Activated naive CD4-positive, alpha-beta T cell treated with anti-CD3 and anti-CD28 coated beads, Interleukin-2, amount 10 ng/mL, durations not matched to agents 7 days and 5 days (primary cell): Measurements from ENCODE around the gene OR52B6.
A peak's percentile ranks its signal among the peaks of the same experiment; 100 is the strongest.
"Not testable (repeated sequence)": the region's sequence is repeated elsewhere in the genome, so short reads cannot be mapped to it uniquely, and the experiment has no call there.

ENCODE experiments used
- CTCF ChIA-PET: fragments of 350-600 bp; sonication (Branson Sonifier 250); formaldehyde crosslinking; loops from one replicate; lab custom pipeline; 2021; ENCODE audit warnings: antibody characterized with exemption; lab: Charles Lee
- DNase-seq: peaks from one replicate; pipeline ENCODE4 v3.0.0-alpha.2; 2020
- H3K27ac Mint-ChIP-seq: one replicate; pipeline ENCODE4 v1.8.0; 2021; ENCODE audit warnings: mild to moderate bottlenecking, moderate library complexity, mixed read lengths
- H3K27me3 Mint-ChIP-seq: one replicate; pipeline ENCODE4 v1.8.0; 2021; ENCODE audit warnings: mild to moderate bottlenecking, mixed read lengths
- H3K36me3 Mint-ChIP-seq: one replicate; pipeline ENCODE4 v1.8.0; 2021; ENCODE audit warnings: mixed read lengths
- H3K4me1 Mint-ChIP-seq: one replicate; pipeline ENCODE4 v1.8.0; 2021; ENCODE audit warnings: mixed read lengths
- H3K4me3 Mint-ChIP-seq: one replicate; pipeline ENCODE4 v1.8.0; 2021; ENCODE audit warnings: mild to moderate bottlenecking, moderate library complexity, mixed read lengths
- H3K9me3 Mint-ChIP-seq: one replicate; pipeline ENCODE4 v1.8.0; 2021; ENCODE audit warnings: mixed read lengths

The OR52B6 gene

GRCh38 chr11:5575152-5575551 is 5.5 kb upstream of the OR52B6 start:
- Mint-ChIP-seq H3K27ac (no peak overlapping the region), H3K9me3 (no peaks in the 10 kb centered on the region), H3K4me1 (no peaks in the 10 kb centered on the region), H3K4me3 (no peak overlapping the region), H3K36me3 (no peaks in the 10 kb centered on the region), H3K27me3 (no peaks in the 10 kb centered on the region)
- no peak for DNase-seq
- CTCF ChIA-PET, result no interaction called here

GRCh38 chr11:5577101-5577500 is 3.6 kb upstream of the OR52B6 start:
- CTCF ChIA-PET, result no interaction called here
- Mint-ChIP-seq H3K36me3 (no peaks in the 10 kb centered on the region), H3K4me1 (no peaks in the 10 kb centered on the region), H3K9me3 (no peaks in the 10 kb centered on the region), H3K27ac (no peak overlapping the region), H3K4me3 (no peak overlapping the region), H3K27me3 (no peaks in the 10 kb centered on the region)
- DNase-seq, result no peak

DNA sequence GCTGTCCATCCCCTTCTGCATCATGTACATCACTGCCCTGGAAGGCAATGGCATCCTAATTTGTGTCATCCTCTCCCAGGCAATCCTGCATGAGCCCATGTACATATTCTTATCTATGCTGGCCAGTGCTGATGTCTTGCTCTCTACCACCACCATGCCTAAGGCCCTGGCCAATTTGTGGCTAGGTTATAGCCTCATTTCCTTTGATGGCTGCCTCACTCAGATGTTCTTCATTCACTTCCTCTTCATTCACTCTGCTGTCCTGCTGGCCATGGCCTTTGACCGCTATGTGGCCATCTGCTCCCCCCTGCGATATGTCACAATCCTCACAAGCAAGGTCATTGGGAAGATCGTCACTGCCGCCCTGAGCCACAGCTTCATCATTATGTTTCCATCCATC is 337 bp downstream of the OR52B6 start:
- H3K36me3 Mint-ChIP-seq, result no peaks in the 10 kb centered on the region
- H3K27me3 Mint-ChIP-seq, result no peaks in the 10 kb centered on the region
- H3K27ac Mint-ChIP-seq, result no peak overlapping the region
- H3K4me1 Mint-ChIP-seq, result no peaks in the 10 kb centered on the region
- no peaks in the 10 kb centered on the region for H3K9me3 Mint-ChIP-seq
- no peak overlapping the region for H3K4me3 Mint-ChIP-seq
- DNase-seq, result no peak
- CTCF ChIA-PET, result no interaction called here

GRCh38 chr11:5584458-5584857 is 3.8 kb downstream of the OR52B6 start:
- H3K27me3 Mint-ChIP-seq, CTCF ChIA-PET, H3K36me3 Mint-ChIP-seq, H3K9me3 Mint-ChIP-seq, H3K4me1 Mint-ChIP-seq, H3K27ac Mint-ChIP-seq, H3K4me3 Mint-ChIP-seq, DNase-seq: not testable (repeated sequence)

DNA sequence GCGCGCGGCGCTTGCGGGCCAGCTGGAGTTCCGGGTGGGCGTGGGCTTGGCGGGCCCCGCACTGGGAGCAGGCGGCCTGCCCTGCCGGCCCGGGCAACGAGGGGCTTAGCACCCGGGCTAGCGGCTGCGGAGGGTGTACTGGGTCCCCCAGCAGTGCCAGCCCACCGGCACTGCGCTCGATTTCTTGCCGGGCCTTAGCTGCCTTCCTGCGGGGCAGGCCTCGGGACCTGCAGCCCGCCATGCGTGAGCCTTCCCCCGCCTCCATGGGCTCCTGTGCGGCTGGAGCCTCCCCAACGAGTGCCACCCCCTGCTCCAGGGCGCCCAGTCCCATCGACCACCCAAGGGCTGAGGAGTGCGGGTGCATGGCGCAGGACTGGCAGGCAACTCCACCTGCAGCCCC is 9.2 kb downstream of the OR52B6 start:
- CTCF ChIA-PET, H3K36me3 Mint-ChIP-seq, H3K4me3 Mint-ChIP-seq, H3K9me3 Mint-ChIP-seq, H3K4me1 Mint-ChIP-seq, H3K27me3 Mint-ChIP-seq, H3K27ac Mint-ChIP-seq, DNase-seq: not testable (repeated sequence)

GRCh38 chr11:5591613-5592012 is 10.9 kb downstream of the OR52B6 start:
- Mint-ChIP-seq H3K4me1 (peaks cover 6% of the 10 kb centered on the region), H3K36me3 (no peaks in the 10 kb centered on the region), H3K4me3 (no peak overlapping the region), H3K9me3 (no peaks in the 10 kb centered on the region), H3K27me3 (peaks cover 9% of the 10 kb centered on the region), H3K27ac (no peak overlapping the region)
- DNase-seq, result no peak
- CTCF ChIA-PET, result no interaction called here

DNA sequence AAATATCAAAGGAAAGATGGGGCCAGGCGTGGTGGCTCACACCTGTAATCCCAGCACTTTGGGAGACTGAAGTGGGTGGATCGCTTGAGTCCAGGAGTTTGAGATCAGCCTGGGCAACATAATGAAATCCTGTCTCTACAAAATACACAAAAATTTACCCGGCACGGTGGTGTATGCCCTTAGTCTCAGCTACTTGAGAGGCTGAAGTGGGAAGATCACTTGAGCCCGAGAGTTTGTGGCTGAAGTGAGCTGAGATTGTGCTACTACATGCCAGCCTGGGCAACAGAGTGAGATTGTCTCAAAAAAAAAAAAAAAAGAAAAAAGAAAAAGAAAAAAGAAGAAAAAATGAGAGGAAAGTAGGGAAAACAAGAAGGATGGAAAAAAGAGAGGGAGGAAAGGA is 11.9 kb downstream of the OR52B6 start:
- Mint-ChIP-seq H3K4me1 (peaks cover 14% of the 10 kb centered on the region), H3K4me3 (no peak overlapping the region), H3K27ac (no peak overlapping the region), H3K9me3 (no peaks in the 10 kb centered on the region), H3K36me3 (no peaks in the 10 kb centered on the region), H3K27me3 (peaks cover 12% of the 10 kb centered on the region)
- DNase-seq, result no peak
- CTCF ChIA-PET, result no interaction called here

DNA sequence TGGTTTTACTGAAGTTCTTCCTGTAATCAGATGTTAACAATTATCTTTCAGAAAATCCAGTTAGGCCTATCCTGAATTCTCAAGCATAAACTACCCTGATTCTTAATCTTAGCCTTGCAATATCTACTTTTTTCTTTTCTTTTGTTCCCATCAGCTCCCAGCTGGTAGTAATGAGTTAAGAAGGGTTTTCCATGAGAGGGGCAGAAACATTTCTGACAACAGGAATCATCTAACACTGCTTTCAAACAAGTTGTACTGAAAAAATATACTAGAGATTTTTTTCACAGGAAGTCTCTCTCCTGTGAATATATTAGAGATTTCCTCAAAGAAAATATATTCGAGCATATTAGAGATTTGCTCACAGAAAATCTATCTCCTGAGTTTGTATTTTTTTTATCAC is 12.5 kb downstream of the OR52B6 start:
- H3K27me3 Mint-ChIP-seq, result peaks cover 12% of the 10 kb centered on the region
- CTCF ChIA-PET, result no interaction called here
- H3K4me1 Mint-ChIP-seq, result peaks cover 15% of the 10 kb centered on the region
- H3K27ac Mint-ChIP-seq, result no peak overlapping the region
- no peaks in the 10 kb centered on the region for H3K36me3 Mint-ChIP-seq
- no peak for DNase-seq
- H3K9me3 Mint-ChIP-seq, result no peaks in the 10 kb centered on the region
- no peak overlapping the region for H3K4me3 Mint-ChIP-seq

- peak; percentile 31 for DNase-seq
- Mint-ChIP-seq H3K27me3 (peaks cover 12% of the 10 kb centered on the region), H3K4me3 (peak within 1 kb of the TSS; percentile 74), H3K4me1 (peaks cover 15% of the 10 kb centered on the region), H3K36me3 (no peaks in the 10 kb centered on the region), H3K27ac (no peak within 1 kb of the TSS), H3K9me3 (no peaks in the 10 kb centered on the region)
- CTCF ChIA-PET, result interaction anchor here (1.0 to 2.1 kb wide), 2 partner anchors 93 to 212 kb away, joined by 4 to 5 read pairs; partner anchors contain the start of genes OR52N2 and TRIM22
Observed at GRCh38 chr11:5596607-5597201, 16.0 kb downstream of the OR52B6 start, which contains the start of gene TRIM6. Gene TRIM6 (plus strand): TSS chr11:5596637. CDS start chr11:5596898, 261 bp downstream.

DNA sequence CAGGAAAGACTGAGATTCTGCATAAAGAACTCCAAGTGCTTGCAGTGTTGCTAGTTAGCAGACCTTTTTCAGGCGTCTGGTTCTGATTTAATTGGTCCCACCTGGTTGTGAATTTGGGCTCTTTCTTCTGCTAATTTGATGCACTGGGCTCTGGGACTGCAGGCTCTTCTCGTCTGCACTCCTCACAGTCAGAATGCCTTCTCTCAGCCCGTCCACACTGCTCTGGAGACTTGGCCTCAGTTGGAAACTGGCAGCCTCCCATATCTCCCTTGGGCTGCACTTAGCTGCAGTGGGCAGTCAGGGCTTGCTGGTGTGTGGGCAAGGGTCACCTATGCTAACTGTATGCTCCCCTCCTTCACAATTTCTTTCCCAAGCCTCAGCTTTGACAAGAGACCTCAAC is 17.3 kb downstream of the OR52B6 start:
- Mint-ChIP-seq H3K4me1 (peaks cover 15% of the 10 kb centered on the region), H3K9me3 (no peaks in the 10 kb centered on the region), H3K36me3 (no peaks in the 10 kb centered on the region), H3K27ac (no peak overlapping the region), H3K27me3 (peaks cover 12% of the 10 kb centered on the region), H3K4me3 (no peak overlapping the region)
- no peak for DNase-seq
- CTCF ChIA-PET, result interaction anchor here (0.9 to 2.1 kb wide), 4 partner anchors 41 to 211 kb away, joined by 3 to 6 read pairs (median 4); partner anchors contain the start of genes OR52N2, TRIM22 and TRIM5

- Mint-ChIP-seq H3K9me3 (no peaks in the 10 kb centered on the region), H3K4me1 (peaks cover 15% of the 10 kb centered on the region), H3K36me3 (no peaks in the 10 kb centered on the region), H3K27me3 (peaks cover 12% of the 10 kb centered on the region), H3K4me3 (no peak overlapping the region), H3K27ac (no peak overlapping the region)
- CTCF ChIA-PET, result interaction anchor here (0.6 to 1.4 kb wide), 8 partner anchors 9 to 714 kb away, joined by 3 to 6 read pairs (median 4); no protein-coding TSS in a partner anchor
- peak; percentile 74 for DNase-seq
Observed at GRCh38 chr11:5600374-5600851, 19.7 kb downstream of the OR52B6 start.

DNA sequence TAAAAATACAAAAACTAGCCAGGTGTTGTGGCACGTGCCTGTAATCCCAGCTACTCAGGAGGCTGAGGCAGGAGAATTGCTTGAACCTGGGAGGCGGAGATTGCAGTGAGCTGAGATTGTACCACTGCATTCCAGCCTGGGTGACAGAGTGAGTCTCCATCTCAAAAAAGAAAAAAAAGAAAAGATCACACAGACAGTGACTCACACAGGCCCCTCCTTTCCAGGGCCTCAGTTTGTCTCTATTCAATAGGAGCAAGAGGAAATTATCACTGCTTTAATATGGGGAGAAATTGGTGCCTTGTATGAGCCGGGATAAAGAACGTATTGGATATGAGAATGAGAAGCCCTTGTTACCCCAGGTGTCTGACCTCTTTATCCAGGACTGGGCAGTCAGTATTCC is 22.1 kb downstream of the OR52B6 start:
- not testable (repeated sequence) for H3K4me3 Mint-ChIP-seq, H3K9me3 Mint-ChIP-seq, DNase-seq, H3K4me1 Mint-ChIP-seq, H3K36me3 Mint-ChIP-seq, H3K27ac Mint-ChIP-seq, H3K27me3 Mint-ChIP-seq
- CTCF ChIA-PET, result interaction anchor here (1.3 to 1.9 kb wide), 2 partner anchors 11 to 82 kb away, joined by 3 to 7 read pairs; partner anchors contain the start of gene TRIM5

DNA sequence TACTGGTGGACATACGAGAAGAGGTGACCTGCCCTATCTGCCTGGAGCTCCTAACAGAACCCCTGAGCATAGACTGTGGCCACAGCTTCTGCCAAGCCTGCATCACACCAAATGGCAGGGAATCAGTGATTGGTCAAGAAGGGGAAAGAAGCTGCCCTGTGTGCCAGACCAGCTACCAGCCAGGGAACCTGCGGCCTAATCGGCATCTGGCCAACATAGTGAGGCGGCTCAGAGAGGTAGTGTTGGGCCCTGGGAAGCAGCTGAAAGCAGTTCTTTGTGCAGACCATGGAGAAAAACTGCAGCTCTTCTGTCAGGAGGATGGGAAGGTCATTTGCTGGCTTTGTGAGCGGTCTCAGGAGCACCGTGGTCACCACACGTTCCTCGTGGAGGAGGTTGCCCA is 22.6 kb downstream of the OR52B6 start:
- Mint-ChIP-seq H3K27ac (no peak overlapping the region), H3K36me3 (no peaks in the 10 kb centered on the region), H3K9me3 (no peaks in the 10 kb centered on the region), H3K27me3 (no peaks in the 10 kb centered on the region), H3K4me1 (no peaks in the 10 kb centered on the region), H3K4me3 (no peak overlapping the region)
- CTCF ChIA-PET, result interaction anchor here (1.9 kb wide), 1 partner anchor 10 kb away, joined by 7 read pairs; no protein-coding TSS in a partner anchor
- DNase-seq, result no peak

GRCh38 chr11:5604896-5605295 is 24.2 kb downstream of the OR52B6 start:
- H3K36me3 Mint-ChIP-seq, result no peaks in the 10 kb centered on the region
- no peak for DNase-seq
- CTCF ChIA-PET, result no interaction called here
- no peak overlapping the region for H3K4me3 Mint-ChIP-seq
- no peak overlapping the region for H3K27ac Mint-ChIP-seq
- H3K27me3 Mint-ChIP-seq, result no peaks in the 10 kb centered on the region
- no peaks in the 10 kb centered on the region for H3K4me1 Mint-ChIP-seq
- no peaks in the 10 kb centered on the region for H3K9me3 Mint-ChIP-seq

- no peaks in the 10 kb centered on the region for H3K36me3 Mint-ChIP-seq
- DNase-seq, result no peak
- CTCF ChIA-PET, result no interaction called here
- H3K4me1 Mint-ChIP-seq, result peaks cover 7% of the 10 kb centered on the region
- no peak overlapping the region for H3K4me3 Mint-ChIP-seq
- H3K9me3 Mint-ChIP-seq, result no peaks in the 10 kb centered on the region
- no peak overlapping the region for H3K27ac Mint-ChIP-seq
- H3K27me3 Mint-ChIP-seq, result no peaks in the 10 kb centered on the region
Observed at GRCh38 chr11:5605849-5606248, 25.2 kb downstream of the OR52B6 start.
